GM18867 (cell line): ENCODE results near the gene GALNT17.
"Not testable (repeated sequence)": the region's sequence is repeated elsewhere in the genome, so short reads cannot be mapped to it uniquely, and the experiment has no call there.

Source experiments
- ATAC-seq: cut with Tn5 transposase; IDR thresholded peaks from one replicate; pipeline ENCODE4 v1.9.1; 2021; ENCODE audit warnings: mild to moderate bottlenecking, moderate library complexity; ENCODE audit not compliant: unreplicated experiment

GALNT17 gene

DNA sequence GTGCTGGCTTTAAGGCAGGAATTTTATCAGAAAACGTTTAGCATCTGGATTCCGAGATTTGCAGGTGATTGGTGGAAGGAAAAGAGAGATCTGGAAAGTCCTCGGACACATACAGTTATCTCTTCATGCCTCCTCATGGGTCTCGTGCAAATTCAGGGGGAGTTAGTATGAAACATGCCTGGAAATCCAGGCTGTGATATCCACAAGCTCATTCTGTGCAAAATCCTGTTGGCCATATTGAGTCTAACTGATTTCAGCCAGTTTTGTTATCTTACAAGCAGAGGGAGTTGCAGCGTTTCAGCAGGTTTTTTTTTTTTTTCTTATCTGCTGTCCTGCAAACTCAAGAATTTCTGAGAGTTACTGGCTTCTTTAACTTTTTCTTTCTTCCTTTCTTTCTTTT is 411.5 kb downstream of the GALNT17 start:
- ATAC-seq: no peak

DNA sequence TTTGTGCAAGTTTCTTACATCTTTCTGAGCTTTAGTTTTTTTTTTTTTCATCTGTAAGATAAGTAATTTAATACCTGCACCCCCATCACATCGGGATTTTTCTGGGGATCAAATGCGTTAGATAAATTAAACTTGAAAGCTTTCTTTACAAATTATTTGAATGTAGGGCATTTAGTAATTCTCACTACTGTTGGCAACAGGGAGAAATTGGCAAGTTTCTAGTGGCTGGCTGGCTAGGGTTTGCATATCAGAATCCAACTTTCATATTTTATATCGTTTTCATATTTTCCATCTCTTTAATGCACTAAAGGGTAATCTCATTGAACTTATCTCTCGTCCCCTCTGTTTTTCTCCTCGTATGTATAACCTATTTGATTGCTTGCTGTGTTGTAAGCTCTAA is 412.9 kb downstream of the GALNT17 start:
- ATAC-seq: no peak

DNA sequence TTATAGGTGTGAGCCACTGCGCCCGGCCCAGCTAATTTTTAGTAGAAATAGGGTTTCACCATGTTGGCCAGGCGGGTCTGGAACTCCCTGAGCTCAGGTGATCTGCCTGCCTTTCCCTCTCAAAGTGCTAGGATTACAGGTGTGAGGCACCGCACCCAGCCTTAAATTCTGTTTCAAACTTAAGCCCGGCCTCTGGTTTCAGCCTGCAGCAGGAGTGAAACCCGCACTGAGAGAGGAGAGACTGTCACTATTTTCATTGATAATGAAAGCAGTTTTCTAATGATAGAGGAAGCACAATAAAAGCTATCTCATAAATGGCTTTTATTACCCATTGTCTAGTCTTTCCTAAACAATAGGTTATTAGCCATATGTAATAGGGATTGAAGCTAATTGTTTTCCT is 415.5 kb downstream of the GALNT17 start:
- ATAC-seq: no peak

- ATAC-seq: no peak
These were observed 416.8 kb downstream of the GALNT17 start for GRCh38 chr7:71548746-71549145.

DNA sequence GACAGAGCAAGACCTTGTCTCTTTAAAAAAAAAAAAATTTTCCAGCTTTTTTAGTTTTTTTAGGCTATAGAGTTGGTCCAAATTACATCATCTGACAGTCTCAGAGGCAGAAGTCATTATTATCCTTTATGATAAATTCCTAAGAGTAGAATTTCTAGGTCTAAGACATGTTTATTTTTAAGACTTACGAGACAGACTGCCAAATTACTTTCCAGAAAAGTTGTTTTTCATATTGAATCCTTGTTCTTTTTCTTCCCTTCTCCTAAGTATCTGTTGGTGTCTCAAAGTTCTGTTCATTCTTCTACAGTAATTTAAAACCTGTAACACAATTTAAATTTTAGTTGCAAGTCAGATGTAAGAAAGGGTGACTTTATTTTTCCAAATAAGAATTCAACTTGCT is 421.4 kb downstream of the GALNT17 start:
- ATAC-seq: no peak

GRCh38 chr7:71555758-71556157 is 423.8 kb downstream of the GALNT17 start:
- ATAC-seq: no peak

DNA sequence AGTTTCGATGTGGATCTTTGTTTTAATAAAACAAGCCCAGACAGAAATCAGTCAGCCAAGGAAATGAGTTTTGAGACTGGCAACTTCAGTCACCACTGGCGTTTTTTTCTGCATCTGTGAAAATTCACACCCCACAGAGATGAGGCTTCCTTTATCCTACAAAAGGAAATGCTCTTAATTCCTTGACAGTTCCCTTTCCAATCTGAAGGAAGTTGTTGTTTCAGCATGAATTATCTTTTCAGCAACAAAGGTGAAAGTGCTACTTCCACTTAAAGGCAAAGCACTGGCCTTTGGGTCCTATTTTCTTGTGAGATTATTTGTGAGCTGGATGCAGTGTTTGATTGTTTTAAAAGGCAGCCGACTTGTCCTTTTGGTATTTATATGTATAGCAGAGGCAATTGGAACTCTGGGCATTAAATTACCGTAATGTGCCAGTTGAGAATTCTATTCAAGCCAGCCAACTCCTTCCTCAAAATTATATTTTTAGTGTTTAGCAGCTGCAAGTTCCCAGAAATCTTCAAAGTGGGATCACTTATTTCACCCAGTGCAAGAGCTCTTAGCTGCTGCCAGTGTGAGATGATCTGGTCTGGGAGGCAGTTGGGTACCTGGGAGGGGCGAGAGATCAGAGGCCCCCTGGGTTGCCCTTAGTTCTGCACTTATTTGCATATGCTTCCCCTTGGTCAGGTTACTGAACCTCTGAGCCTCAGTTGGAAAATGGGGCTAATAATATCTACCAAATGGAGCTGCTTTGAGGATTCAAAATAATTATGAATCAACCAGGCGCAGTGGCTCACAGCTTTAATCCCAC is 427.1 kb downstream of the GALNT17 start:
- no peak for ATAC-seq

GRCh38 chr7:71560354-71560995 is 428.5 kb downstream of the GALNT17 start:
- ATAC-seq: no peak

- ATAC-seq: no peak
These were observed 431.3 kb downstream of the GALNT17 start for GRCh38 chr7:71563276-71563675.

- no peak for ATAC-seq
These were observed 434.4 kb downstream of the GALNT17 start for GRCh38 chr7:71566376-71566775.

GRCh38 chr7:71566991-71567390 is 435.0 kb downstream of the GALNT17 start:
- ATAC-seq: no peak

GRCh38 chr7:71574153-71574860 is 442.4 kb downstream of the GALNT17 start:
- ATAC-seq: no peak

- ATAC-seq: no peak
These were observed 448.1 kb downstream of the GALNT17 start for GRCh38 chr7:71580027-71580426.

DNA sequence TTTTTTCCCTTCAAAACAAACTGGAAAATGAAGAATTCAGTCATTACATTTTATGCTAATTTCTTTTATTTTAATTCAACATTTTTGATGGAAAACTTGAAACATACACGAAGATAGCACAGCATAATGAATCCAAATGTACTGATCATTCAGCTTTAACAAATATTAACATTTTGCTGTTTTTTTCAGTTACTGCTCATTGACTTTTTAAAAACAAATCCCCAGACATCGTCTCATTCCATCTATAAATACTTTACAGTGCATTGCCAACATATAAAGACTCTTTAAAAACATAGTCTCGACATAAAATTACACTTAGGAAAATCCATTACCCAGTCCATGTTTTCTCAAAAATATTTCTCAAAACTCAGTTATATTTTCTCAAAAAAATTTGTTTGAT is 452.3 kb downstream of the GALNT17 start:
- no peak for ATAC-seq

DNA sequence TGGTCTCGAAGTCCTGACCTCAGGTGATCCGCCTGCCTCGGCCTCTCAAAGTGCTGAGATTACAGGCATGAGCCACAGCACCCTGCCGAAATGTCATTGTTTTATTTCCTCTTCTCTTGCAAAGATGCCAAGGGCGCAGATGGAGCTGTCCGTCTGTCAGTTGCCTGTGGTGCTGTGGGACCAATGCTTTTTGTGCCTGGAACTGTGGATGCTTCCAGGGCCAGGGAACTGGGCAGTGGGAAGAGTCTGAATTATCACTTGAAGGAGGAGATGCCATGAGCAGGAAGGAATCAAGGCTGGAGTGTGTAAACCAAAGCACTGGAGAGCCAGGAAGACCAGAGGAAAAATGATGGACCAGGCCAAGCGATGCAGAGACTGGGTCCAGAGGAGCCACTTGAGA is 459.9 kb downstream of the GALNT17 start:
- no peak for ATAC-seq

DNA sequence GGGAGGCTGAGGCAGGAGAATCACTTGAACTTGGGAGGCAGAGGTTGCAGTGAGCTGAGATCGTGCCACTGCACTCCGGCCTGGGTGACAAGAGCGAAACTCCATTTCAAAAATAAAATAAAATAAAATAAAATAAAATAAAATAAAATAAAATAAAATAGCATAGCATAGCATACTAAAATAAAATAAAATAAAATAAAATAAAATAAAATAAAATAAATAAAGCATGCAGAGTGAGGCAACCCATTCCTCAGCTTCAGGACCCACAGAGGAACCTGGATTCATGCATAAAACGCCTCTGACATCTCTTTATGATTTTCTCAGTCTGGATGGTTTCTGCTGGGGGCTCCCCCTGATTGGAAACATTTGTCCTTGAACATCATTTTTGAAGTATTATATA is 460.4 kb downstream of the GALNT17 start:
- ATAC-seq: not testable (repeated sequence)

DNA sequence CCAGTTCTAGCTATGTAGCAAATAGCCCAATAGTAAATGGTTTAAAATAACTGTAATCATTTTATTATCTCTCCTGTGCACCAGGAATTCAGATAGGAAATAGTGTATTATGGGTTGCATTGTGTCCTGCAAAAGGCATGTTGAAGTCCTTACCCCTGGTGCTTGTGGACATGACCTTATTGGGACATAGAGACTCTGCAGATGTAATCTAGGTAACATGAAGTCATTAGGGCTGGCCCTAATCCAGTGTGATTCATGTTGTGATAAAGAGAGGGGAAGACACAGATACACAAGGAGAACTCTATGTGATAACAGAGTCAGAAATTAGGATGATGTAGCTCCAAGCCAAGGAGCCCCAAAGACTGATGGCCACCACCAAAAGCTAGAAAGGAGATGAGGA is 462.8 kb downstream of the GALNT17 start:
- no peak for ATAC-seq

GRCh38 chr7:71595176-71595575 is 463.2 kb downstream of the GALNT17 start:
- no peak for ATAC-seq

- no peak for ATAC-seq
These were observed 466.6 kb downstream of the GALNT17 start for GRCh38 chr7:71598553-71598952.

- ATAC-seq: no peak
These were observed 469.9 kb downstream of the GALNT17 start for GRCh38 chr7:71601851-71602250.

DNA sequence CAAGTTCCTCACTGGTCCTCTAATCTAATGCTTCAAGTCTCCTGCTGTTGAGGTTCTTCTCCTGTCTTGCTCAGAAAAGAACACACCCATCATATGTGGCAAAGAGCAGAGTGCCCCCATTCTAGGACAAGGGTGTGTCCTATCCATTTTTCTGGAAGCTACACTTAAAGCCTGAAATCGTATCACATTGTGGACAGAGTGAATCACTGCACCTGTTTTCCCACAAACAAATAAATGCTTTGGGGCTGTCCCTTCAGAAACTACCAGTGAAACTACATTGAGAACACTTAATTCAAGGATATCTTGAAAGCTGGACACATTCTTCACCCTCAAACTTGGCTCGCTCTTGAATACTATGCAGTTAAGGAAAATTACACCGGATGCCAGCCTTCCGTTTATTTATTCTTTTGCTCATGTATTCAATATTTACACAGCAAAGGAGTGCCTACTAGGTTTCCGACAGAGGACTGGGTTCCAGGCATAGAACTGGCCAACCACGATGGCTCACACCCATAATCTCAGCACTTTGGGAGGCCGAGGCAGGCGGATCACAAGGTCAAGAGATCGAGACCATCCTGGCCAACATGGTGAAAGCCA is 473.0 kb downstream of the GALNT17 start:
- ATAC-seq: no peak

DNA sequence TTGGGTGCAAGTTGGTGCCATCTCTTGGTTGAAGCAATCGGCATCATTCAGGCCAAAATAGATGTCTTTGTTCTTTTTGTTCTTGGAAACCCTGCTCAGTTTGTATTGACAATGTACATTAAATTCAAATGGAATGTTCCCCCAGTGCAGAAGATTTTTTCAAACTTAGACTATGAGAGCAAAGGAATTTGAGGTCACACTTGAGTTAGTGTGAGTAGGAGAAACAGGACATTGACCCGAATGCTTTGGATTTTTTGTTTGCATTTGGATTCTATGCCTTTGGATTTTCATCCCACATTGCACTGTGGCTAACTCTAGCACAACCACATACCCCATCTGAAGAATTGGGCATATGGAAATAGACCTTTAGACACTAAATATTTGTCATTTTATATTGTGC is 480.0 kb downstream of the GALNT17 start:
- no peak for ATAC-seq
